ENCODE measurements around the gene TCF7L2. TPM values are rescaled to one million over a fixed set of nuclear protein-coding genes. Genes with fewer than 3 reads are reported as not detected.
"Not testable (repeated sequence)": the region's sequence is repeated elsewhere in the genome, so short reads cannot be mapped to it uniquely, and the experiment has no call there.

The TCF7L2 gene
- total RNA-seq, 2 experiments from 2014 or later: 0.60 to 0.81 TPM

GRCh38 chr10:113108948-113109347, 158.9 kb downstream of the TCF7L2 start:
- H3K36me3 Mint-ChIP-seq (ENCODE audit: low read depth): no peaks in the 10 kb centered on the region
- no peaks in the 10 kb centered on the region for H3K9me3 Mint-ChIP-seq
- DNase-seq: no peak

DNA sequence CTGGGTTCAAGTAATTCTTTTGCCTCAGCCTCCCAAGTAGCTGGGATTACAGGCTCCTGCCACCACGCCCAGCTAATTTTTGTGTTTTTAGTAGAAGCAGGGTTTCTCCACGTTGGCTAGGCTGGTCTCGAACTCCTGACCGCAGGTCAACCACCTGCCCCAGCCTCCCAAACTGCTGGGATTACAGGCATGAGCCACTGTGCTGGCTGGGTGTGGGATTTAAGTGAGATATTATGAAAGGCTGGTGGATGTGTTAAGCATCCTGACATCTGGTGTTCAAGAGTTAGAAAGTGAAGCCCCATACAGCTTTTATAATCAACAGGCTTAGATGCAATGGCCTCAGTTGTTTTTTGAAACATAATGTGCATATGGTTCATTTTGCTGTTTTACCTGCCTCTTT, 159.4 kb downstream of the TCF7L2 start:
- H3K9me3 Mint-ChIP-seq; DNase-seq; H3K4me3 Mint-ChIP-seq; CTCF ChIA-PET; POLR2A ChIA-PET; H3K27ac Mint-ChIP-seq; H3K4me1 Mint-ChIP-seq; H3K36me3 Mint-ChIP-seq (ENCODE audit: low read depth): not testable (repeated sequence)
- peaks cover 17% of the 10 kb centered on the region for H3K27me3 Mint-ChIP-seq

More at GRCh38 chr10:113108948-113109347, 158.9 kb downstream of the TCF7L2 start:
- ChIA-PET POLR2A (no interaction called here), CTCF (no interaction called here)
- Mint-ChIP-seq H3K27me3 (peaks cover 18% of the 10 kb centered on the region), H3K4me3 (no peak overlapping the region), H3K4me1 (no peaks in the 10 kb centered on the region), H3K27ac (no peak overlapping the region)

DNA sequence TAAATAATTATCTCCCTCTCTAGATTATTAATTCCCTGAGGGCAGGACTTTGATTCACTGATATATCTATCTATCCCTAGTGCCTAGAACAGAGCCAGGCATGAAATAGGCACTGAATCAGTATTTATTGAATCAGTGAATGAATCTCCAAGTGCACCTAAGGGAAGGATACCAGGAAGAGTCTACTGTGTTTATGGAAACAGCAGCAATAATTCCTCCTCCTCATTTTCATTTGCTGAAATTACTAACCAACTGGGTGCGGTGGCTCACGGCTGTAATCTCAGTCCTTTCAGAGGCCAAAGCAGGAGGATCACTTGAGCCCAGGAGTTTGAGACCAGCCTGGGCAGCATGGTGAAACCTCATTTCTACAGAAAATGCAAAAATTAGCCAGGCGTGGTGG, 161.2 kb downstream of the TCF7L2 start:
- ChIA-PET POLR2A (no interaction called here), CTCF (no interaction called here)
- Mint-ChIP-seq H3K36me3 (ENCODE audit: low read depth) (no peaks in the 10 kb centered on the region), H3K4me1 (no peaks in the 10 kb centered on the region), H3K4me3 (no peak overlapping the region), H3K27ac (no peak overlapping the region), H3K27me3 (peaks cover 18% of the 10 kb centered on the region), H3K9me3 (no peaks in the 10 kb centered on the region)
- DNase-seq: no peak

GRCh38 chr10:113111900-113112853, 162.1 kb downstream of the TCF7L2 start:
- H3K27me3 Mint-ChIP-seq: peaks cover 18% of the 10 kb centered on the region
- POLR2A ChIA-PET: no interaction called here

DNA sequence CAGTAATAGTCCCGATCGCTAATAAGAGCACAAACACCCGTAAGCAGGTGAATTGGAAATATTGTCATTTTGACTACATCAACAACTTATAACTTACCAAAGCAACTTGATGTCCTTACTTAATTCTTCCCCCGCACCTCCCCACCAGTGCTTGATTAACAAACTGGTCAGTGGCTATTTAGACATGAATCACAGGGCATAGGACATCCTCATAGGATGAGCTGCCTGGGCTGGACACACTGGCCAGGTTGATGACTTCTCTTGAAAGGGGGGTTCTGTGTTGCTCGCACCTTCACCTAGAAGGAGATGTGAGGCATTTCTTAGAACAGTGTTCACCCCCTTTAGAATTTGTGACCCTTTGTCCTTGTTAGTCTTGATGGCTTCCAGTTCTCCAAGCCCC, 163.2 kb downstream of the TCF7L2 start:
- no peaks in the 10 kb centered on the region for H3K36me3 Mint-ChIP-seq (ENCODE audit: low read depth)
- ChIA-PET POLR2A (no interaction called here), CTCF (no interaction called here)
- H3K4me3 Mint-ChIP-seq: no peak overlapping the region
- H3K4me1 Mint-ChIP-seq: no peaks in the 10 kb centered on the region
- no peak overlapping the region for H3K27ac Mint-ChIP-seq
- no peak for DNase-seq
- H3K27me3 Mint-ChIP-seq: peaks cover 20% of the 10 kb centered on the region
- no peaks in the 10 kb centered on the region for H3K9me3 Mint-ChIP-seq

More at GRCh38 chr10:113111900-113112853, 162.1 kb downstream of the TCF7L2 start:
- H3K4me1 Mint-ChIP-seq: no peaks in the 10 kb centered on the region
- no peak for DNase-seq
- H3K4me3 Mint-ChIP-seq: no peak overlapping the region
- no peaks in the 10 kb centered on the region for H3K9me3 Mint-ChIP-seq
- no peaks in the 10 kb centered on the region for H3K36me3 Mint-ChIP-seq (ENCODE audit: low read depth)
- CTCF ChIA-PET: no interaction called here
- H3K27ac Mint-ChIP-seq: no peak overlapping the region

- Mint-ChIP-seq H3K9me3 (no peaks in the 10 kb centered on the region), H3K36me3 (ENCODE audit: low read depth) (no peaks in the 10 kb centered on the region), H3K4me3 (no peak overlapping the region), H3K4me1 (no peaks in the 10 kb centered on the region), H3K27ac (no peak overlapping the region), H3K27me3 (peaks cover 22% of the 10 kb centered on the region)
- ChIA-PET CTCF (no interaction called here), POLR2A (no interaction called here)
- no peak for DNase-seq
These were observed 163.9 kb downstream of the TCF7L2 start for GRCh38 chr10:113113918-113114317.

GRCh38 chr10:113115556-113115955, 165.5 kb downstream of the TCF7L2 start:
- CTCF ChIA-PET: no interaction called here
- Mint-ChIP-seq H3K4me3 (no peak overlapping the region), H3K9me3 (no peaks in the 10 kb centered on the region), H3K27me3 (peaks cover 26% of the 10 kb centered on the region), H3K27ac (no peak overlapping the region), H3K4me1 (no peaks in the 10 kb centered on the region), H3K36me3 (ENCODE audit: low read depth) (no peaks in the 10 kb centered on the region)
- DNase-seq: no peak
- POLR2A ChIA-PET: no interaction called here

GRCh38 chr10:113118882-113119281, 168.8 kb downstream of the TCF7L2 start:
- POLR2A ChIA-PET: no interaction called here
- no peaks in the 10 kb centered on the region for H3K4me1 Mint-ChIP-seq
- no peaks in the 10 kb centered on the region for H3K36me3 Mint-ChIP-seq (ENCODE audit: low read depth)
- H3K27me3 Mint-ChIP-seq: peaks cover 26% of the 10 kb centered on the region
- H3K27ac Mint-ChIP-seq: no peak overlapping the region
- DNase-seq: no peak
- H3K4me3 Mint-ChIP-seq: no peak overlapping the region
- H3K9me3 Mint-ChIP-seq: no peaks in the 10 kb centered on the region
- CTCF ChIA-PET: no interaction called here

DNA sequence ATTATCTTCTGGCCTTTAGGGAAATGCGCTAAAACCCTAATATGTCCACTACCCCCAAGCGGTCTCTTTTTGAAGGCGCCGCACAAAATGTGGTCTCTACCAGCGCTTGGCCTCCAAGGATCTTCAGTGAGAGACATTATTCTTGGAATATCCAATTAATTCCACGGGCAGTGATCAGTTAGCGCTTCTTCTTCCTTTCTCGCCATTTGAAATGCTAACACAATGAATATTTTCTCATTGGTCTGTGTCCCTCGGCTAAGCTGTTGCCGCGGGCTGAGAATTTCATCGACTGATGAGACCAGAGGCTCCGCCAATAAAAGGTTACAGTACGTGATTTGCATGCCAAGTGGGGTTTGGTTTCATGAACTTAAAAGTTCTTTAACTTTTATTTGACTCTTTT, 169.8 kb downstream of the TCF7L2 start:
- H3K27me3 Mint-ChIP-seq: peaks cover 33% of the 10 kb centered on the region
- no peak overlapping the region for H3K27ac Mint-ChIP-seq
- CTCF ChIA-PET: no interaction called here
- H3K4me3 Mint-ChIP-seq: no peak overlapping the region
- H3K4me1 Mint-ChIP-seq: no peaks in the 10 kb centered on the region
- no peaks in the 10 kb centered on the region for H3K36me3 Mint-ChIP-seq (ENCODE audit: low read depth)
- DNase-seq: no peak
- H3K9me3 Mint-ChIP-seq: no peaks in the 10 kb centered on the region
- POLR2A ChIA-PET: no interaction called here

- H3K4me3 Mint-ChIP-seq: no peak overlapping the region
- ChIA-PET CTCF (no interaction called here), POLR2A (no interaction called here)
- H3K9me3 Mint-ChIP-seq: no peaks in the 10 kb centered on the region
- H3K27me3 Mint-ChIP-seq: peaks cover 38% of the 10 kb centered on the region
- H3K27ac Mint-ChIP-seq: no peak overlapping the region
- H3K4me1 Mint-ChIP-seq: peaks cover 2% of the 10 kb centered on the region
- no peak for DNase-seq
- no peaks in the 10 kb centered on the region for H3K36me3 Mint-ChIP-seq (ENCODE audit: low read depth)
These were observed 171.1 kb downstream of the TCF7L2 start for GRCh38 chr10:113121153-113121552.

DNA sequence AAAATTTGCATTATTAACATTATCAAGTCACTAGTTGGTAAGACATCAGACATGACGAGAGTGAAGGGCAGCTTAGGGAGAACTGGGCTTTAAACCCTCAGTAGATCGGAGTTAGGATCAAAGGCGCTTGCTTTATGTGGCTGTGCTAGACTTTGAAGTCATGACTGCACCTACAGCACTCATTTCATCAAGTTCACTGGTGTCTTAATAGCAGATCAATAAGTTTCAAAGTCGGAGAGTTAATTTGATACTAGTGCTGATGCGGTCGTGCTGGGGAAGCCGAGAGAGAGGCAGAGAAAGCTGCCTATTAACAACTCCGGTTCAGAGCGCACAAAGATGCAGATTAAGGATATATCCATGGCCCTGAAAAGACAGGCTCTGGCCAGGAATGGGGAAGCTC, 172.9 kb downstream of the TCF7L2 start:
- peaks cover 6% of the 10 kb centered on the region for H3K4me1 Mint-ChIP-seq
- no peak overlapping the region for H3K27ac Mint-ChIP-seq
- H3K27me3 Mint-ChIP-seq: peaks cover 53% of the 10 kb centered on the region
- no peaks in the 10 kb centered on the region for H3K9me3 Mint-ChIP-seq
- DNase-seq: no peak
- ChIA-PET CTCF (no interaction called here), POLR2A (no interaction called here)
- H3K36me3 Mint-ChIP-seq (ENCODE audit: low read depth): no peaks in the 10 kb centered on the region
- no peak overlapping the region for H3K4me3 Mint-ChIP-seq

- H3K4me3 Mint-ChIP-seq: no peak overlapping the region
- H3K27me3 Mint-ChIP-seq: peaks cover 65% of the 10 kb centered on the region
- ChIA-PET CTCF (no interaction called here), POLR2A (no interaction called here)
- peaks cover 6% of the 10 kb centered on the region for H3K4me1 Mint-ChIP-seq
- H3K36me3 Mint-ChIP-seq (ENCODE audit: low read depth): no peaks in the 10 kb centered on the region
- H3K27ac Mint-ChIP-seq: no peak overlapping the region
- H3K9me3 Mint-ChIP-seq: no peaks in the 10 kb centered on the region
- no peak for DNase-seq
These were observed 174.7 kb downstream of the TCF7L2 start for GRCh38 chr10:113124724-113125123.

- no peaks in the 10 kb centered on the region for H3K36me3 Mint-ChIP-seq (ENCODE audit: low read depth)
- no peak for DNase-seq
- peaks cover 64% of the 10 kb centered on the region for H3K27me3 Mint-ChIP-seq
- H3K4me1 Mint-ChIP-seq: peaks cover 6% of the 10 kb centered on the region
- H3K9me3 Mint-ChIP-seq: no peaks in the 10 kb centered on the region
- CTCF ChIA-PET: no interaction called here
- no peak overlapping the region for H3K4me3 Mint-ChIP-seq
- no peak overlapping the region for H3K27ac Mint-ChIP-seq
- POLR2A ChIA-PET: no interaction called here
These were observed 175.6 kb downstream of the TCF7L2 start for GRCh38 chr10:113125612-113126011.

All from activated CD4-positive, alpha-beta T cell treated with anti-CD3 and anti-CD28 coated beads, Interleukin-2, amount 10 ng/mL, durations not matched to agents 7 days and 5 days (primary cell).